Mucosa of gallbladder (tissue), 1 donor: Measurements from ENCODE around the gene PLEKHH1. TPM values are rescaled to one million over a fixed set of nuclear protein-coding genes. Genes with fewer than 3 reads are reported as not detected.
"Not testable (repeated sequence)": the region's sequence is repeated elsewhere in the genome, so short reads cannot be mapped to it uniquely, and the experiment has no call there.

Experiments
- DNase-seq: peaks from one replicate; pipeline ENCODE4 v3.0.0-alpha.2; 2020; ENCODE audit warnings: low spot score
- total RNA-seq: library from RNA; stranded (reverse); gene quantifications from one replicate; pipeline ENCODE4 v1.2.1, GENCODE V29; 2021
- donor health status: DM: no; HTN: no; CAD: no.

PLEKHH1 gene
- total RNA-seq, 1 donor from 2014 or later: 35.6 TPM

- peak; percentile 41 for DNase-seq
Measured at GRCh38 chr14:67583711-67584644, 50.9 kb downstream of the PLEKHH1 start.

- no peak for DNase-seq
Measured at GRCh38 chr14:67584978-67585377, 51.9 kb downstream of the PLEKHH1 start.

- no peak for DNase-seq
Measured at GRCh38 chr14:67586369-67586768, 53.3 kb downstream of the PLEKHH1 start.

GRCh38 chr14:67589204-67589770, 56.2 kb downstream of the PLEKHH1 start:
- no peak for DNase-seq

GRCh38 chr14:67593650-67594049, 60.6 kb downstream of the PLEKHH1 start:
- not testable (repeated sequence) for DNase-seq

- no peak for DNase-seq
Measured at GRCh38 chr14:67595392-67595791, 62.3 kb downstream of the PLEKHH1 start.

- peak; percentile 93 for DNase-seq
Measured at GRCh38 chr14:67599698-67600561, 66.8 kb downstream of the PLEKHH1 start, which contains the start of gene PIGH. PIGH (minus strand) TSS chr14:67600268; CDS start chr14:67600203, 65 bp downstream.

- not testable (repeated sequence) for DNase-seq
Measured at GRCh38 chr14:67600562-67600974, 67.5 kb downstream of the PLEKHH1 start.

- DNase-seq: no peak
Measured at GRCh38 chr14:67602076-67602475, 69.0 kb downstream of the PLEKHH1 start.

GRCh38 chr14:67602995-67603545, 70.0 kb downstream of the PLEKHH1 start:
- no peak for DNase-seq

- DNase-seq: no peak
Measured at GRCh38 chr14:67607646-67608045, 74.6 kb downstream of the PLEKHH1 start.

- no peak for DNase-seq
Measured at GRCh38 chr14:67609642-67610310, 76.7 kb downstream of the PLEKHH1 start.

GRCh38 chr14:67610491-67610890, 77.4 kb downstream of the PLEKHH1 start:
- DNase-seq: no peak

- DNase-seq: no peak
Measured at GRCh38 chr14:67618617-67619063, 85.5 kb downstream of the PLEKHH1 start.

- peak; percentile 98 for DNase-seq
Measured at GRCh38 chr14:67619446-67620216, 86.5 kb downstream of the PLEKHH1 start, which contains the start of gene ARG2. ARG2 (plus strand) TSS chr14:67619920; CDS start chr14:67619978, 58 bp downstream.

- no peak for DNase-seq
Measured at GRCh38 chr14:67620217-67620785, 87.2 kb downstream of the PLEKHH1 start.

- DNase-seq: peak; percentile 31
Measured at GRCh38 chr14:67622675-67623074, 89.6 kb downstream of the PLEKHH1 start.

GRCh38 chr14:67623114-67623513, 90.0 kb downstream of the PLEKHH1 start:
- DNase-seq: no peak

GRCh38 chr14:67626131-67626530, 93.0 kb downstream of the PLEKHH1 start:
- not testable (repeated sequence) for DNase-seq

- no peak for DNase-seq
Measured at GRCh38 chr14:67627519-67627918, 94.4 kb downstream of the PLEKHH1 start.
